NCI-H2171 treated with DMSO at 0.1 percent for 48 hours (cell line): ENCODE measurements around the gene ZBTB14.

Source experiments
- DNase-seq: peaks from one replicate; lab custom pipeline; 2025; lab: John Stamatoyannopoulos, UW

Gene ZBTB14

GRCh38 chr18:5288517-5288935 is 7.0 kb downstream of the ZBTB14 start:
- DNase-seq = peak; percentile 6

GRCh38 chr18:5287854-5288253 is 7.7 kb downstream of the ZBTB14 start:
- no peak for DNase-seq

GRCh38 chr18:5286525-5286924 is 9.0 kb downstream of the ZBTB14 start:
- DNase-seq = no peak

- DNase-seq = peak; percentile 92
Observed at GRCh38 chr18:5285326-5285725, 10.2 kb downstream of the ZBTB14 start.

- peak; percentile 53 for DNase-seq
Observed at GRCh38 chr18:5284808-5285207, 10.7 kb downstream of the ZBTB14 start.

- DNase-seq = no peak
Observed at GRCh38 chr18:5282770-5283169, 12.8 kb downstream of the ZBTB14 start.

GRCh38 chr18:5276947-5277346 is 18.6 kb downstream of the ZBTB14 start:
- DNase-seq = no peak

- no peak for DNase-seq
Observed at GRCh38 chr18:5275872-5276271, 19.7 kb downstream of the ZBTB14 start.

GRCh38 chr18:5268874-5269273 is 26.7 kb downstream of the ZBTB14 start:
- DNase-seq = no peak

GRCh38 chr18:5266721-5267120 is 28.8 kb downstream of the ZBTB14 start:
- no peak for DNase-seq

- no peak for DNase-seq
Observed at GRCh38 chr18:5253910-5254309, 41.6 kb downstream of the ZBTB14 start.

GRCh38 chr18:5251117-5251516 is 44.4 kb downstream of the ZBTB14 start:
- no peak for DNase-seq

GRCh38 chr18:5250603-5251002 is 44.9 kb downstream of the ZBTB14 start:
- no peak for DNase-seq

GRCh38 chr18:5244941-5245340 is 50.6 kb downstream of the ZBTB14 start:
- no peak for DNase-seq

GRCh38 chr18:5239447-5239846 is 56.1 kb downstream of the ZBTB14 start:
- no peak for DNase-seq
